CD4-positive, alpha-beta T cell treated with Interleukin-12 subunit alpha and Interleukin-12 subunit beta, for 1 hour (primary cell): ENCODE data around the gene STRADA.

Experiments used
- DNase-seq: peaks from one replicate; pipeline ENCODE4 v3.0.0-alpha.2; 2020

The STRADA gene

GRCh38 chr17:63700528-63701455 lies 40.8 kb downstream of the STRADA start:
- peak; percentile 66 for DNase-seq

- DNase-seq: peak; percentile 92
Observed at GRCh38 chr17:63699638-63700527, 41.7 kb downstream of the STRADA start, which contains the start of gene LIMD2. LIMD2 (minus strand) TSS chr17:63700125; CDS start chr17:63699298, 827 bp downstream.

GRCh38 chr17:63698886-63699637 lies 42.5 kb downstream of the STRADA start:
- peak; percentile 94 for DNase-seq

GRCh38 chr17:63698381-63698885 lies 43.2 kb downstream of the STRADA start:
- DNase-seq: no peak

GRCh38 chr17:63697341-63698286 lies 44.0 kb downstream of the STRADA start:
- DNase-seq: peak; percentile 88

- peak; percentile 65 for DNase-seq
Observed at GRCh38 chr17:63696381-63696961, 45.1 kb downstream of the STRADA start.

GRCh38 chr17:63695889-63696288 lies 45.7 kb downstream of the STRADA start:
- DNase-seq: no peak

- peak; percentile 41 for DNase-seq
Observed at GRCh38 chr17:63694950-63695773, 46.4 kb downstream of the STRADA start.

GRCh38 chr17:63694229-63694949 lies 47.2 kb downstream of the STRADA start:
- peak; percentile 52 for DNase-seq

- DNase-seq: no peak
Observed at GRCh38 chr17:63693411-63694113, 48.0 kb downstream of the STRADA start.

- DNase-seq: no peak
Observed at GRCh38 chr17:63692195-63692816, 49.3 kb downstream of the STRADA start.

GRCh38 chr17:63689479-63689878 lies 52.1 kb downstream of the STRADA start:
- DNase-seq: no peak

GRCh38 chr17:63688396-63689020 lies 53.1 kb downstream of the STRADA start:
- no peak for DNase-seq

- DNase-seq: no peak
Observed at GRCh38 chr17:63686138-63686685, 55.4 kb downstream of the STRADA start.

- no peak for DNase-seq
Observed at GRCh38 chr17:63685578-63685977, 56.0 kb downstream of the STRADA start.

- DNase-seq: no peak
Observed at GRCh38 chr17:63685041-63685440, 56.6 kb downstream of the STRADA start.

- no peak for DNase-seq
Observed at GRCh38 chr17:63682981-63683380, 58.6 kb downstream of the STRADA start.
